H9 (cell line): Measurements from ENCODE around the gene STAG2. TPM values are rescaled to one million over a fixed set of nuclear protein-coding genes. Genes with fewer than 3 reads are reported as not detected.

Experiments
- DNase-seq: peaks from one replicate; pipeline ENCODE4 v3.0.0-alpha.2; 2017
- H2AFZ ChIP-seq: one replicate; pipeline ENCODE4 v1.6.1; 2013; ENCODE audit warnings: mild to moderate bottlenecking, low read length, control low read depth, moderate library complexity
- H2AK5ac ChIP-seq: 2 replicates; pipeline ENCODE4 v1.6.1; 2013; ENCODE audit warnings: low read length, control low read depth, mixed read lengths; ENCODE audit not compliant: insufficient read length
- H2BK120ac ChIP-seq: one replicate; pipeline ENCODE4 v1.6.1; 2013; ENCODE audit warnings: low read depth, mild to moderate bottlenecking, low read length, control low read depth, inconsistent platforms; ENCODE audit not compliant: poor library complexity, severe bottlenecking
- H2BK12ac ChIP-seq: 2 replicates; pipeline ENCODE4 v1.6.1; 2013; ENCODE audit warnings: low read length, control low read depth, mixed read lengths, low read depth; ENCODE audit not compliant: insufficient read length
- H2BK15ac ChIP-seq: 2 replicates; pipeline ENCODE4 v1.6.1; 2013; ENCODE audit warnings: low read depth, low read length, control low read depth
- H2BK20ac ChIP-seq: one replicate; pipeline ENCODE4 v1.6.1; 2013; ENCODE audit warnings: low read depth, mild to moderate bottlenecking, low read length, control low read depth, inconsistent platforms; ENCODE audit not compliant: poor library complexity, severe bottlenecking
- H2BK5ac ChIP-seq: 2 replicates; pipeline ENCODE4 v1.6.1; 2013; ENCODE audit warnings: low read length, control low read depth, mixed read lengths; ENCODE audit not compliant: insufficient read length
- H3K14ac ChIP-seq: 2 replicates; pipeline ENCODE4 v1.6.1; 2013; ENCODE audit warnings: low read length, control low read depth; ENCODE audit not compliant: insufficient read depth
- H3K18ac ChIP-seq: 2 replicates; pipeline ENCODE4 v1.6.1; 2013; ENCODE audit warnings: low read depth, mild to moderate bottlenecking, mixed read lengths, low read length, control low read depth; ENCODE audit not compliant: insufficient read length
- H3K23ac ChIP-seq: 2 replicates; pipeline ENCODE4 v1.6.1; 2013; ENCODE audit warnings: low read length, control low read depth, mixed read lengths, low read depth; ENCODE audit not compliant: insufficient read length
- H3K23me2 ChIP-seq: 2 replicates; pipeline ENCODE4 v1.6.1; 2013; ENCODE audit warnings: low read depth, mild to moderate bottlenecking, mixed read lengths, low read length, control low read depth; ENCODE audit not compliant: insufficient read length, poor library complexity, severe bottlenecking
- H3K27ac ChIP-seq: 2 replicates; pipeline ENCODE4 v1.5.1; 2013; ENCODE audit warnings: low read length, control low read depth, mixed read lengths, low read depth; ENCODE audit not compliant: insufficient read length
- H3K27me3 ChIP-seq: 2 replicates; pipeline ENCODE4 v1.6.1; 2013; ENCODE audit warnings: low read length, control low read depth, inconsistent platforms; ENCODE audit not compliant: insufficient read depth
- H3K4ac ChIP-seq: 2 replicates; pipeline ENCODE4 v1.6.1; 2013; ENCODE audit warnings: low read depth, mild to moderate bottlenecking, control low read depth, inconsistent platforms, low read length, moderate library complexity
- H3K4me1 ChIP-seq: 2 replicates; pipeline ENCODE4 v1.6.1; 2013; ENCODE audit warnings: low read length, control low read depth, inconsistent platforms; ENCODE audit not compliant: insufficient read depth
- H3K4me2 ChIP-seq: 2 replicates; pipeline ENCODE4 v1.6.1; 2013; ENCODE audit warnings: low read length, control low read depth, mixed read lengths; ENCODE audit not compliant: insufficient read length, insufficient read depth
- H3K56ac ChIP-seq: 2 replicates; pipeline ENCODE4 v1.6.1; 2013; ENCODE audit warnings: low read depth, mild to moderate bottlenecking, mixed read lengths, low read length, control low read depth; ENCODE audit not compliant: insufficient read length
- H3K79me1 ChIP-seq: 2 replicates; pipeline ENCODE4 v1.6.1; 2013; ENCODE audit warnings: low read depth, mild to moderate bottlenecking, moderate library complexity, low read length, control low read depth, inconsistent platforms; ENCODE audit not compliant: insufficient read depth, poor library complexity, severe bottlenecking
- H3K79me2 ChIP-seq: 2 replicates; pipeline ENCODE4 v1.6.1; 2013; ENCODE audit warnings: low read length, control low read depth, inconsistent platforms; ENCODE audit not compliant: insufficient read depth
- H3K9ac ChIP-seq: 2 replicates; pipeline ENCODE4 v1.6.1; 2013; ENCODE audit warnings: low read length, control low read depth, mixed read lengths; ENCODE audit not compliant: insufficient read length; ENCODE audit errors: extremely low read depth
- H3K9me3 ChIP-seq: one replicate; pipeline ENCODE4 v1.6.1; 2013; ENCODE audit warnings: low read depth, low read length, inconsistent platforms; ENCODE audit not compliant: control insufficient read depth
- H3T11ph ChIP-seq: one replicate; pipeline ENCODE4 v1.6.1; 2013; ENCODE audit warnings: mild to moderate bottlenecking, low read length, control low read depth, inconsistent platforms
- H4K20me1 ChIP-seq: one replicate; pipeline ENCODE4 v1.6.1; 2013; ENCODE audit not compliant: control insufficient read depth, insufficient read length, insufficient read depth
- H4K5ac ChIP-seq: 2 replicates; pipeline ENCODE4 v1.6.1; 2013; ENCODE audit warnings: low read depth, mild to moderate bottlenecking, mixed read lengths, low read length, control low read depth; ENCODE audit not compliant: insufficient read length
- H4K8ac ChIP-seq: replicated peaks from 2 replicates; pipeline ENCODE4 v1.6.1; 2013; ENCODE audit warnings: low read length, control low read depth, mixed read lengths, low read depth; ENCODE audit not compliant: insufficient read length
- H4K91ac ChIP-seq: 2 replicates; pipeline ENCODE4 v1.6.1; 2013; ENCODE audit warnings: low read depth, mild to moderate bottlenecking, moderate library complexity, mixed read lengths, low read length, control low read depth; ENCODE audit not compliant: insufficient read length
- H3K27ac Mint-ChIP-seq, 3 experiments: 2 replicates in 2 of 3; 3 replicates in 1 of 3; pipeline ENCODE4 v1.8.0; 2020 to 2021; ENCODE audit warnings: mixed read lengths in 3 of 3, mild to moderate bottlenecking in 1 of 3, moderate library complexity in 1 of 3
- H3K27me3 Mint-ChIP-seq: 2 replicates; pipeline ENCODE4 v1.8.0; 2021; ENCODE audit warnings: low read depth, mild to moderate bottlenecking, moderate library complexity, mixed read lengths
- H3K36me3 Mint-ChIP-seq, 3 experiments: 2 replicates in 2 of 3; 3 replicates in 1 of 3; pipeline ENCODE4 v1.8.0; 2020 to 2021; ENCODE audit warnings: low read depth in 3 of 3, mixed read lengths in 3 of 3; ENCODE audit not compliant: insufficient read depth in 1 of 3
- H3K4me1 Mint-ChIP-seq, 2 experiments: 2 replicates each; pipeline ENCODE4 v1.8.0; 2020; ENCODE audit warnings: mixed read lengths in 2 of 2
- H3K4me3 Mint-ChIP-seq, 2 experiments: 2 replicates in 1 of 2; 3 replicates in 1 of 2; pipeline ENCODE4 v1.8.0; 2020 to 2021; ENCODE audit warnings: mild to moderate bottlenecking in 2 of 2, mixed read lengths in 2 of 2, moderate library complexity in 1 of 2
- H3K9me3 Mint-ChIP-seq, 2 experiments: 2 replicates in 1 of 2; 3 replicates in 1 of 2; pipeline ENCODE4 v1.8.0; 2020; ENCODE audit warnings: mild to moderate bottlenecking in 2 of 2, mixed read lengths in 2 of 2, moderate library complexity in 1 of 2
- WGBS: extraction: QIAGEN DNeasy Blood & Tissue Kit; methylation state at CpG from one replicate; pipeline ENCODE4 v1.1.7; 2013; ENCODE audit warnings: missing lambda C conversion rate, low lambda C conversion rate, mixed read lengths; ENCODE audit not compliant: insufficient read length; ENCODE audit errors: extremely low coverage; 5-methylcytosine and 5-hydroxymethylcytosine counted together
- total RNA-seq: library from RNA; stranded (reverse); gene quantifications from 2 replicates; pipeline ENCODE4 v1.2.1, GENCODE V29; 2021
- TF ChIP-seq, protein P1 (sequence below): fragments of 200-600 bp; sonication (generic); conservative IDR thresholded peaks from 3 replicates; pipeline ENCODE4 v1.8.0; 2021; ENCODE audit warnings: antibody characterized with exemption, mild to moderate bottlenecking

The STAG2 gene
- total RNA-seq, 1 experiment from 2014 or later, result 81.6 TPM

DNA sequence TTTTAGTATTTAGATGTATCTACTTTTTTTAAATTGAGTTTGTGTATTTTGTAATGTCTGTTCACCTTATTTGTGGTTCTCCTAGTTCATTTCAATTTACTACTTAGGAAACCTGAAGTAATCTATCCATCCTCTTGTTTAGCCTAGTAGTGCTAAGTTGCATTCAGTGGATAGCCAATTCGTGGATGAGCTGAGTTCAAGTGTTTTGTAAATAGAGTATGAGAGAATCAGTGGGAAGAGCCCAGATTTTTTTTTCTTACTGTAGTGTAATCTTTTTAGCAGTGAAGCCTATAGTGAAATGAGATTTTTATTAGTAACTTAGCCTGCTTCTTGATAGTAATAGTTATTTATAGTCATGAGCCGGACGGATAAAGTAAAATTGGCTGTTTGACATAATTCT, 21.7 kb downstream of the STAG2 start:
- peak overlapping the region in 1 of 3 experiments; percentile 75; a peak in 2 of 7 replicates for H3K27ac Mint-ChIP-seq

More for the DNA sequence above, 21.7 kb downstream of the STAG2 start:
- H3T11ph ChIP-seq, result no peak overlapping the region
- H2AK5ac ChIP-seq, result no peak overlapping the region
- TF ChIP-seq, protein P1, sequence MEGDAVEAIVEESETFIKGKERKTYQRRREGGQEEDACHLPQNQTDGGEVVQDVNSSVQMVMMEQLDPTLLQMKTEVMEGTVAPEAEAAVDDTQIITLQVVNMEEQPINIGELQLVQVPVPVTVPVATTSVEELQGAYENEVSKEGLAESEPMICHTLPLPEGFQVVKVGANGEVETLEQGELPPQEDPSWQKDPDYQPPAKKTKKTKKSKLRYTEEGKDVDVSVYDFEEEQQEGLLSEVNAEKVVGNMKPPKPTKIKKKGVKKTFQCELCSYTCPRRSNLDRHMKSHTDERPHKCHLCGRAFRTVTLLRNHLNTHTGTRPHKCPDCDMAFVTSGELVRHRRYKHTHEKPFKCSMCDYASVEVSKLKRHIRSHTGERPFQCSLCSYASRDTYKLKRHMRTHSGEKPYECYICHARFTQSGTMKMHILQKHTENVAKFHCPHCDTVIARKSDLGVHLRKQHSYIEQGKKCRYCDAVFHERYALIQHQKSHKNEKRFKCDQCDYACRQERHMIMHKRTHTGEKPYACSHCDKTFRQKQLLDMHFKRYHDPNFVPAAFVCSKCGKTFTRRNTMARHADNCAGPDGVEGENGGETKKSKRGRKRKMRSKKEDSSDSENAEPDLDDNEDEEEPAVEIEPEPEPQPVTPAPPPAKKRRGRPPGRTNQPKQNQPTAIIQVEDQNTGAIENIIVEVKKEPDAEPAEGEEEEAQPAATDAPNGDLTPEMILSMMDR, result no peak
- no peak overlapping the region for H2AFZ ChIP-seq
- WGBS, result no CpG with 5 or more reads among the region's 3 CpGs
- no peak overlapping the region for H4K8ac ChIP-seq
- no peak overlapping the region for H3K18ac ChIP-seq
- H3K23ac ChIP-seq, result no peak overlapping the region
- no peak overlapping the region for H3K4me2 ChIP-seq
- H3K14ac ChIP-seq, result no peak overlapping the region
- H3K4ac ChIP-seq, result no peak overlapping the region
- Mint-ChIP-seq H3K27me3 (no peaks in the 10 kb centered on the region), H3K4me1 (peaks cover 15 to 24% of the 10 kb centered on the region in 2 experiments), H3K36me3 (peaks cover 0 to 4% (median under 1%) of the 10 kb centered on the region in 3 experiments; a peak in 2 of 7 replicates), H3K9me3 (peaks cover 0 to 42% of the 10 kb centered on the region in 2 experiments; a peak in 3 of 5 replicates), H3K4me3 (no peak overlapping the region)
- H2BK15ac ChIP-seq, result no peak overlapping the region
- H3K56ac ChIP-seq, result no peak overlapping the region
- no peak overlapping the region for H2BK12ac ChIP-seq
- no peak overlapping the region for H2BK20ac ChIP-seq
- no peaks in the 10 kb centered on the region for H3K27me3 ChIP-seq
- H4K20me1 ChIP-seq, result no peaks in the 10 kb centered on the region
- no peak overlapping the region for H2BK5ac ChIP-seq
- H3K9me3 ChIP-seq, result no peaks in the 10 kb centered on the region
- no peaks in the 10 kb centered on the region for H3K4me1 ChIP-seq
- no peak overlapping the region for H3K27ac ChIP-seq
- H3K9ac ChIP-seq, result no peak overlapping the region
- no peaks in the 10 kb centered on the region for H3K79me1 ChIP-seq
- no peak overlapping the region for H2BK120ac ChIP-seq
- H4K91ac ChIP-seq, result no peak overlapping the region
- H3K23me2 ChIP-seq, result no peaks in the 10 kb centered on the region
- peaks cover 23% of the 10 kb centered on the region; the same call in 1 of the 2 replicates for H3K79me2 ChIP-seq
- no peak for DNase-seq
- no peak overlapping the region for H4K5ac ChIP-seq
